ENCODE data around the gene KCNQ1.

- no peak for TF ChIP-seq POLR2AphosphoS5 (IDR thresholded peaks at IDR 0.05; ENCODE audit: low read depth, low read length)
- no peak for TF ChIP-seq POLR2A (IDR thresholded peaks at IDR 0.05; ENCODE audit: low read depth, low read length)
These were observed 131.3 kb downstream of the KCNQ1 start for GRCh38 chr11:2576111-2576510.

All from GM12892 (cell line).